Neuronal stem cell (in vitro differentiated cells): Measurements from ENCODE around the gene PAN2.
"Not testable (repeated sequence)": the region's sequence is repeated elsewhere in the genome, so short reads cannot be mapped to it uniquely, and the experiment has no call there.

Experiments used
- DNase-seq: peaks from one replicate; pipeline ENCODE4 v3.0.0-alpha.2; 2013; ENCODE audit warnings: low spot score
- H2AFZ ChIP-seq: one replicate; pipeline ENCODE4 v1.6.1; 2013; ENCODE audit warnings: mild to moderate bottlenecking, low read length, inconsistent platforms
- H2AK5ac ChIP-seq: 2 replicates; pipeline ENCODE4 v1.6.1; 2013; ENCODE audit warnings: low read depth, mild to moderate bottlenecking, inconsistent platforms, low read length, moderate library complexity, mixed read lengths
- H2BK120ac ChIP-seq: 2 replicates; pipeline ENCODE4 v1.6.1; 2013; ENCODE audit warnings: low read depth, mild to moderate bottlenecking, inconsistent platforms, low read length, moderate library complexity, mixed read lengths
- H2BK12ac ChIP-seq: one replicate; pipeline ENCODE4 v1.6.1; 2013; ENCODE audit warnings: low read length, inconsistent platforms
- H2BK15ac ChIP-seq: 2 replicates; pipeline ENCODE4 v1.6.1; 2013; ENCODE audit warnings: mild to moderate bottlenecking, low read length, inconsistent platforms, mixed read lengths
- H2BK5ac ChIP-seq: one replicate; pipeline ENCODE4 v1.6.1; 2013; ENCODE audit warnings: inconsistent platforms, mild to moderate bottlenecking, low read length, moderate library complexity
- H3K14ac ChIP-seq: one replicate; pipeline ENCODE4 v1.6.1; 2013; ENCODE audit warnings: low read length, inconsistent platforms
- H3K18ac ChIP-seq: 2 replicates; pipeline ENCODE4 v1.6.1; 2013; ENCODE audit warnings: low read length, inconsistent platforms
- H3K23ac ChIP-seq: 2 replicates; pipeline ENCODE4 v1.6.1; 2013; ENCODE audit warnings: low read depth, mild to moderate bottlenecking, mixed read lengths, low read length, inconsistent platforms; ENCODE audit not compliant: poor library complexity
- H3K27ac ChIP-seq: replicated peaks from 3 replicates; pipeline ENCODE4 v1.5.1; 2013; ENCODE audit warnings: low read length, inconsistent platforms
- H3K27me3 ChIP-seq, 3 experiments: 2 replicates each; pipeline ENCODE4 v1.6.1; 2013; ENCODE audit warnings: low read length in 3 of 3, mild to moderate bottlenecking in 2 of 3, inconsistent platforms in 1 of 3, low read depth in 1 of 3, mixed read lengths in 1 of 3, moderate library complexity in 1 of 3; ENCODE audit not compliant: control insufficient read depth in 3 of 3, insufficient read depth in 3 of 3
- H3K36me3 ChIP-seq, 2 donors: replicated peaks in 1 of 2; 2 replicates each; pipeline ENCODE4 v1.6.1; 2013; ENCODE audit warnings: low read length in 2 of 2; ENCODE audit not compliant: control insufficient read depth in 2 of 2, insufficient read depth in 2 of 2
- H3K4ac ChIP-seq: 2 replicates; pipeline ENCODE4 v1.6.1; 2013; ENCODE audit warnings: inconsistent platforms, mild to moderate bottlenecking, low read length, moderate library complexity
- H3K4me1 ChIP-seq, 2 donors: 1 replicate in 1 of 2; 2 replicates in 1 of 2; pipeline ENCODE4 v1.6.1; 2013; ENCODE audit warnings: low read length in 2 of 2, low read depth in 1 of 2; ENCODE audit not compliant: control insufficient read depth in 2 of 2, insufficient read depth in 1 of 2
- H3K4me2 ChIP-seq: one replicate; pipeline ENCODE4 v1.6.1; 2013; ENCODE audit warnings: mild to moderate bottlenecking, low read length, inconsistent platforms; ENCODE audit not compliant: insufficient read depth, poor library complexity, severe bottlenecking
- H3K4me3 ChIP-seq, 2 donors: 2 replicates each; pipeline ENCODE4 v1.5.1; 2013; ENCODE audit warnings: low read length in 2 of 2, mild to moderate bottlenecking in 2 of 2, inconsistent platforms in 1 of 2, moderate library complexity in 1 of 2
- H3K79me1 ChIP-seq: one replicate; pipeline ENCODE4 v1.6.1; 2013; ENCODE audit warnings: low read depth, mild to moderate bottlenecking, inconsistent platforms, low read length, moderate library complexity
- H3K9ac ChIP-seq: one replicate; pipeline ENCODE4 v1.6.1; 2013; ENCODE audit warnings: mild to moderate bottlenecking, low read depth, low read length, inconsistent platforms; ENCODE audit not compliant: poor library complexity
- H3K9me3 ChIP-seq, 2 donors: replicated peaks in 1 of 2; 2 replicates each; pipeline versions ENCODE3 to v1.6.1; 2013; ENCODE audit warnings: low read length in 2 of 2, mild to moderate bottlenecking in 2 of 2, inconsistent platforms in 1 of 2, low read depth in 1 of 2, mixed read lengths in 1 of 2, moderate library complexity in 1 of 2; ENCODE audit not compliant: control insufficient read depth in 2 of 2, insufficient read depth in 1 of 2
- H4K8ac ChIP-seq: one replicate; pipeline ENCODE4 v1.6.1; 2013; ENCODE audit warnings: low read depth, mild to moderate bottlenecking, inconsistent platforms, low read length, moderate library complexity
- H4K91ac ChIP-seq: one replicate; pipeline ENCODE4 v1.6.1; 2013; ENCODE audit warnings: low read length, low read depth, mild to moderate bottlenecking, inconsistent platforms; ENCODE audit not compliant: poor library complexity
- WGBS, 2 donors: extraction: QIAGEN DNeasy Blood & Tissue Kit; methylation state at CpG; one replicate each; pipeline ENCODE4 v1.1.7; 2013; ENCODE audit warnings: missing lambda C conversion rate in 2 of 2, mixed read lengths in 1 of 2; ENCODE audit not compliant: insufficient read length in 2 of 2, insufficient replicate concordance in 1 of 2; ENCODE audit errors: extremely low coverage in 2 of 2; 5-methylcytosine and 5-hydroxymethylcytosine counted together

PAN2 gene

GRCh38 chr12:56284263-56284662 is 49.5 kb downstream of the PAN2 start:
- H3K4me1 ChIP-seq, H3K9me3 ChIP-seq, H3K27ac ChIP-seq, H4K8ac ChIP-seq, H3K9ac ChIP-seq, H2BK12ac ChIP-seq, H3K27me3 ChIP-seq, H3K79me1 ChIP-seq, H3K23ac ChIP-seq, DNase-seq, H4K91ac ChIP-seq, H3K18ac ChIP-seq, H3K4ac ChIP-seq, H2AFZ ChIP-seq, H3K4me3 ChIP-seq, H2BK15ac ChIP-seq, H2AK5ac ChIP-seq, H3K4me2 ChIP-seq, H2BK120ac ChIP-seq, H2BK5ac ChIP-seq, H3K14ac ChIP-seq: not testable (repeated sequence)
- peaks cover 27 to 85% of the 10 kb centered on the region in 2 donors for H3K36me3 ChIP-seq
- no CpG with 5 or more reads among the region's 5 CpGs for WGBS, 2 donors

DNA sequence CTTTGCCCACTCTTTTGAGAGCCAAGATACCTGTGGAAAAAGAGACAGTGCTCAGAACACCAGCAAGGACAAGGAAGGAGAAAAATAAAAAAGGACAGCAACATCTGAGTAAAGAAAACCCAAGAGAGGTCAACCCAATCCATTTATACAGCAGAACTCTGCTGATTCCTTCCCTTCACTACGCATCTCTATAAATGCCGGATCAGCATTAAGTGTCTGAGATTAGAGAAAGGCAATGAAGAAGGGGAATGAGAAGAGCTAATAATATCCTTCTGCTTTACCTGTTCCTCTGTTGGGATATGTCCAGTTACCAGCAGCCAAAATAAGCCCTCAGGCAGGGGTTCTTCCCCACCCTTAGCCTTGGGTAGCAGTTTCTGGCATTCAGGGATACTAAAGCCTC is 51.2 kb downstream of the PAN2 start:
- Histone ChIP-seq H3K9ac (no peak overlapping the region), H3K27me3 (no peaks in the 10 kb centered on the region), H3K9me3 (no peaks in the 10 kb centered on the region), H3K4me2 (no peak overlapping the region), H3K4ac (no peak overlapping the region), H3K23ac (no peak overlapping the region), H2BK12ac (no peak overlapping the region), H2BK120ac (no peak overlapping the region), H3K36me3 (peaks cover 31 to 86% of the 10 kb centered on the region in 2 donors), H4K91ac (no peak overlapping the region), H2AFZ (no peak overlapping the region), H4K8ac (no peak overlapping the region), H3K14ac (no peak overlapping the region), H2BK15ac (no peak overlapping the region), H3K27ac (no peak overlapping the region), H3K4me3 (no peak overlapping the region), H3K79me1 (no peaks in the 10 kb centered on the region), H2BK5ac (no peak overlapping the region), H2AK5ac (no peak overlapping the region), H3K18ac (no peak overlapping the region), H3K4me1 (no peaks in the 10 kb centered on the region)
- WGBS, 2 donors: no CpG with 5 or more reads among the region's 2 CpGs
- no peak for DNase-seq

GRCh38 chr12:56282030-56282429 is 51.8 kb downstream of the PAN2 start:
- WGBS, 2 donors: no CpG with 5 or more reads among the region's 6 CpGs
- H3K23ac ChIP-seq: no peak overlapping the region
- H2BK5ac ChIP-seq: no peak overlapping the region
- no peak overlapping the region for H3K9ac ChIP-seq
- no peak overlapping the region for H3K18ac ChIP-seq
- no peaks in the 10 kb centered on the region for H3K4me1 ChIP-seq
- no peak overlapping the region for H3K4me2 ChIP-seq
- H3K4ac ChIP-seq: no peak overlapping the region
- H3K4me3 ChIP-seq: no peak overlapping the region
- no peak overlapping the region for H4K91ac ChIP-seq
- H2AFZ ChIP-seq: no peak overlapping the region
- H2AK5ac ChIP-seq: no peak overlapping the region
- no peak overlapping the region for H3K27ac ChIP-seq
- no peak overlapping the region for H2BK120ac ChIP-seq
- no peak for DNase-seq
- no peak overlapping the region for H2BK15ac ChIP-seq
- no peak overlapping the region for H4K8ac ChIP-seq
- peaks cover 31 to 87% of the 10 kb centered on the region in 2 donors for H3K36me3 ChIP-seq
- no peaks in the 10 kb centered on the region for H3K79me1 ChIP-seq
- H3K14ac ChIP-seq: no peak overlapping the region
- H2BK12ac ChIP-seq: no peak overlapping the region
- no peaks in the 10 kb centered on the region for H3K9me3 ChIP-seq
- no peaks in the 10 kb centered on the region for H3K27me3 ChIP-seq

GRCh38 chr12:56280849-56281248 is 53.0 kb downstream of the PAN2 start:
- H4K91ac ChIP-seq: no peak overlapping the region
- H3K27ac ChIP-seq: no peak overlapping the region
- no peak for DNase-seq
- H3K9ac ChIP-seq: no peak overlapping the region
- no peaks in the 10 kb centered on the region for H3K4me1 ChIP-seq
- H2AFZ ChIP-seq: no peak overlapping the region
- no peak overlapping the region for H3K4me2 ChIP-seq
- no peak overlapping the region for H3K18ac ChIP-seq
- no peak overlapping the region for H4K8ac ChIP-seq
- H3K36me3 ChIP-seq: peaks cover 33 to 85% of the 10 kb centered on the region in 2 donors
- no peak overlapping the region for H3K14ac ChIP-seq
- no peaks in the 10 kb centered on the region for H3K27me3 ChIP-seq
- no peaks in the 10 kb centered on the region for H3K9me3 ChIP-seq
- H3K23ac ChIP-seq: no peak overlapping the region
- no peak overlapping the region for H2BK12ac ChIP-seq
- H3K79me1 ChIP-seq: no peaks in the 10 kb centered on the region
- no peak overlapping the region for H3K4me3 ChIP-seq
- no peak overlapping the region for H2BK120ac ChIP-seq
- H2AK5ac ChIP-seq: no peak overlapping the region
- no peak overlapping the region for H2BK5ac ChIP-seq
- no peak overlapping the region for H3K4ac ChIP-seq
- H2BK15ac ChIP-seq: no peak overlapping the region
